ENCODE data around the gene RBMS1. TPM values are rescaled to one million over a fixed set of nuclear protein-coding genes. Genes with fewer than 3 reads are reported as not detected.
"Not testable (repeated sequence)": the region's sequence is repeated elsewhere in the genome, so short reads cannot be mapped to it uniquely, and the experiment has no call there.

Gene RBMS1
- total and polyA plus RNA-seq, 2 donors, result 39.8 to 53.7 TPM

DNA sequence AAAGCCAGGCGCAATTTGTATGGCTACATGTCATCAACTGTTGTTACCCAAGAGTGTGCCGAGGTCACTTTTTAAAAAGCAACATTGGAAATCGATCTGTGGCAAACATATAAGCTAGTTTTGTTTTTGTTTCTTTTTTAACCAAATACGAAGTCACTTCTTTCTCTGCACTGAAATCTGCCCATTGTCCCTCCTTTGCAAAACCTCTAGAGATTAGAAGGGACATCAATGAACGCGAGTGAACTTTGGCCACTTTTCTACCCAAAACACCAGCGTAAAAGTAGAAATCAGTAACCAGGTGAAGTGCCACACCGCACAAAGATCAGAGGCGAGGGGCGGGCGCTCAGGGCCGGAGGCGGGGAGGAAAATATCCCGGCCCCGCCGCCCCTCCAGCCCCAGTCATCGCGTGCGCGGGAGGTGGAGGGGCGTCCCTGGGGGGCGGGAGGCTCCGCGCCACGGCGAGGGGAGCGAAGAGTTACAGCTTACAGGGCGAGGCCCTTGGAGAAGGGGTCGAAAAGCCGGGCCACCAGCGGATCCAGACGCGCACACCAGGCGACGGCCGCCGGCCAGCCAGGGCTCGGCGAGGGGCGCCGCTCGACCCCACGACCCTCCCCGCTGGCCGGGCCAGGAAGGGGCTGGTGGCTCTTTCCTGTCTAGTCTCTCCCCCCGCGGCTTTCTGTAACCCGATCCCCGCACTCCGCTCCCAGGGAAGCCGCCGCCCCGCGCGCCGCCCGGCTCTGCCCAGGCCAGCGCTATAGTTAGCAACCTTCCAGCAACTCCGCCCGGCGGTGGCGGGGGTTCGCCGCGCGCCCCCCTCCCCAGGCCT is 993 bp downstream of the RBMS1 start:
- 4% methylated on average over 66 of the region's 66 CpGs for WGBS
- H3K4me3 ChIP-seq (ENCODE audit: low read length in 2 of 2), result peak overlapping the region; percentile 65 to 72
- peaks cover 0 to 7% of the 10 kb centered on the region in 2 donors for H3K4me1 ChIP-seq (ENCODE audit: control insufficient read depth in 2 of 2, insufficient read depth in 2 of 2, low read length in 2 of 2)
- H3K9me3 ChIP-seq (ENCODE audit: control insufficient read depth in 2 of 2, insufficient read depth in 1 of 2, low read length in 1 of 2), result no peaks in the 10 kb centered on the region
- H3K27me3 ChIP-seq (ENCODE audit: control insufficient read depth in 2 of 2, insufficient read depth in 1 of 2, low read length in 1 of 2), result peaks cover 0 to 11% of the 10 kb centered on the region in 2 donors
- peak overlapping the region; percentile 54 to 95 for H3K27ac ChIP-seq (ENCODE audit: low read depth in 1 of 2, low read length in 1 of 2)
- DNase-seq (ENCODE audit: low read depth in 6 of 9, low spot score in 9 of 9), result peak in 5 of 9 donors; percentile 23 to 60 (median 28)
- H3K36me3 ChIP-seq (ENCODE audit: control insufficient read depth in 2 of 2, insufficient read depth in 2 of 2, low read length in 1 of 2), result no peaks in the 10 kb centered on the region

- peak overlapping the region; percentile 48 to 54 for H3K27ac ChIP-seq (ENCODE audit: low read depth in 1 of 2, low read length in 1 of 2)
- peaks cover 0 to 11% of the 10 kb centered on the region in 2 donors for H3K27me3 ChIP-seq (ENCODE audit: control insufficient read depth in 2 of 2, insufficient read depth in 1 of 2, low read length in 1 of 2)
Measured at GRCh38 chr2:160491911-160492371, 1.7 kb downstream of the RBMS1 start.

GRCh38 chr2:160490733-160491685 is 2.6 kb downstream of the RBMS1 start:
- no peaks in the 10 kb centered on the region for H3K36me3 ChIP-seq (ENCODE audit: control insufficient read depth in 2 of 2, insufficient read depth in 2 of 2, low read length in 1 of 2)
- H3K27ac ChIP-seq (ENCODE audit: low read depth in 1 of 2, low read length in 1 of 2), result no peak overlapping the region
- no peak overlapping the region for H3K4me3 ChIP-seq (ENCODE audit: low read length in 2 of 2)
- DNase-seq (ENCODE audit: low read depth in 6 of 9, low spot score in 9 of 9), result no peak
- peaks cover 0 to 11% of the 10 kb centered on the region in 2 donors for H3K27me3 ChIP-seq (ENCODE audit: control insufficient read depth in 2 of 2, insufficient read depth in 1 of 2, low read length in 1 of 2)
- no peaks in the 10 kb centered on the region for H3K9me3 ChIP-seq (ENCODE audit: control insufficient read depth in 2 of 2, insufficient read depth in 1 of 2, low read length in 1 of 2)
- peaks cover 0 to 7% of the 10 kb centered on the region in 2 donors for H3K4me1 ChIP-seq (ENCODE audit: control insufficient read depth in 2 of 2, insufficient read depth in 2 of 2, low read length in 2 of 2)
- 95% methylated on average over 8 of the region's 8 CpGs for WGBS

More at GRCh38 chr2:160491911-160492371, 1.7 kb downstream of the RBMS1 start:
- no peaks in the 10 kb centered on the region for H3K9me3 ChIP-seq (ENCODE audit: control insufficient read depth in 2 of 2, insufficient read depth in 1 of 2, low read length in 1 of 2)
- 94% methylated on average over 10 of the region's 10 CpGs for WGBS
- peaks cover 0 to 7% of the 10 kb centered on the region in 2 donors for H3K4me1 ChIP-seq (ENCODE audit: control insufficient read depth in 2 of 2, insufficient read depth in 2 of 2, low read length in 2 of 2)
- no peaks in the 10 kb centered on the region for H3K36me3 ChIP-seq (ENCODE audit: control insufficient read depth in 2 of 2, insufficient read depth in 2 of 2, low read length in 1 of 2)
- DNase-seq (ENCODE audit: low read depth in 6 of 9, low spot score in 9 of 9), result no peak
- peak overlapping the region; percentile 65 to 72 for H3K4me3 ChIP-seq (ENCODE audit: low read length in 2 of 2)

GRCh38 chr2:160489111-160489510 is 4.5 kb downstream of the RBMS1 start:
- H3K27me3 ChIP-seq (ENCODE audit: control insufficient read depth in 2 of 2, insufficient read depth in 1 of 2, low read length in 1 of 2), result peaks cover 0 to 6% of the 10 kb centered on the region in 2 donors
- no peaks in the 10 kb centered on the region for H3K36me3 ChIP-seq (ENCODE audit: control insufficient read depth in 2 of 2, insufficient read depth in 2 of 2, low read length in 1 of 2)
- H3K4me1 ChIP-seq (ENCODE audit: control insufficient read depth in 2 of 2, insufficient read depth in 2 of 2, low read length in 2 of 2), result peaks cover 0 to 7% of the 10 kb centered on the region in 2 donors
- H3K4me3 ChIP-seq (ENCODE audit: low read length in 2 of 2), result no peak overlapping the region
- H3K9me3 ChIP-seq (ENCODE audit: control insufficient read depth in 2 of 2, insufficient read depth in 1 of 2, low read length in 1 of 2), result no peaks in the 10 kb centered on the region
- WGBS, result 97% methylated on average over 1 of the region's 1 CpG
- no peak for DNase-seq (ENCODE audit: low read depth in 6 of 9, low spot score in 9 of 9)
- H3K27ac ChIP-seq (ENCODE audit: low read depth in 1 of 2, low read length in 1 of 2), result no peak overlapping the region

GRCh38 chr2:160488289-160488688 is 5.3 kb downstream of the RBMS1 start:
- H3K27ac ChIP-seq (ENCODE audit: low read depth in 1 of 2, low read length in 1 of 2); H3K4me3 ChIP-seq (ENCODE audit: low read length in 2 of 2); H3K9me3 ChIP-seq (ENCODE audit: control insufficient read depth in 2 of 2, insufficient read depth in 1 of 2, low read length in 1 of 2); DNase-seq (ENCODE audit: low read depth in 6 of 9, low spot score in 9 of 9); H3K27me3 ChIP-seq (ENCODE audit: control insufficient read depth in 2 of 2, insufficient read depth in 1 of 2, low read length in 1 of 2); H3K36me3 ChIP-seq (ENCODE audit: control insufficient read depth in 2 of 2, insufficient read depth in 2 of 2, low read length in 1 of 2); H3K4me1 ChIP-seq (ENCODE audit: control insufficient read depth in 2 of 2, insufficient read depth in 2 of 2, low read length in 2 of 2): not testable (repeated sequence)
- 82% methylated on average over 12 of the region's 12 CpGs for WGBS

DNA sequence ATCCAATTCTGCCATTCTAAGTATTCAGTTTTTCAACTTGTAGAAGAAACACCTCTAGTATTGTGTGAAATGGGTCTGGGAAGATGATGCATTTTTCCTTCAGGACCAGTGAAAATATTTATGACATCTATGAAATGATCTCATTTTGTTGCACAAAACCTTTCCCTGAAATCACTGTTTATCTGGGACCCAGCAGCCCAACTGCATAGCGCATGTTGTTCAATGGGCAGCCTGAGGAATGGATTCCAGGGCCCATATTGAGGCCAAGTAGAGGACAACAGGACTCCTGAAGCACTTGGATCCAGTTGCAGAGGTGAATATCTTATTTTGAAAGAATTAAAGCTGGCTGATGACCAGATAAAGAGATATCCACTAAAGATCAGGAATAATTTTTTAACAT is 7.3 kb downstream of the RBMS1 start:
- Histone ChIP-seq H3K9me3 (ENCODE audit: control insufficient read depth in 2 of 2, insufficient read depth in 1 of 2, low read length in 1 of 2) (no peaks in the 10 kb centered on the region), H3K27ac (ENCODE audit: low read depth in 1 of 2, low read length in 1 of 2) (no peak overlapping the region), H3K4me1 (ENCODE audit: control insufficient read depth in 2 of 2, insufficient read depth in 2 of 2, low read length in 2 of 2) (peaks cover 2 to 8% of the 10 kb centered on the region in 2 donors), H3K27me3 (ENCODE audit: control insufficient read depth in 2 of 2, insufficient read depth in 1 of 2, low read length in 1 of 2) (no peaks in the 10 kb centered on the region), H3K4me3 (ENCODE audit: low read length in 2 of 2) (no peak overlapping the region), H3K36me3 (ENCODE audit: control insufficient read depth in 2 of 2, insufficient read depth in 2 of 2, low read length in 1 of 2) (no peaks in the 10 kb centered on the region)
- no peak for DNase-seq (ENCODE audit: low read depth in 6 of 9, low spot score in 9 of 9)
- 99% methylated on average over 1 of the region's 1 CpG for WGBS

DNA sequence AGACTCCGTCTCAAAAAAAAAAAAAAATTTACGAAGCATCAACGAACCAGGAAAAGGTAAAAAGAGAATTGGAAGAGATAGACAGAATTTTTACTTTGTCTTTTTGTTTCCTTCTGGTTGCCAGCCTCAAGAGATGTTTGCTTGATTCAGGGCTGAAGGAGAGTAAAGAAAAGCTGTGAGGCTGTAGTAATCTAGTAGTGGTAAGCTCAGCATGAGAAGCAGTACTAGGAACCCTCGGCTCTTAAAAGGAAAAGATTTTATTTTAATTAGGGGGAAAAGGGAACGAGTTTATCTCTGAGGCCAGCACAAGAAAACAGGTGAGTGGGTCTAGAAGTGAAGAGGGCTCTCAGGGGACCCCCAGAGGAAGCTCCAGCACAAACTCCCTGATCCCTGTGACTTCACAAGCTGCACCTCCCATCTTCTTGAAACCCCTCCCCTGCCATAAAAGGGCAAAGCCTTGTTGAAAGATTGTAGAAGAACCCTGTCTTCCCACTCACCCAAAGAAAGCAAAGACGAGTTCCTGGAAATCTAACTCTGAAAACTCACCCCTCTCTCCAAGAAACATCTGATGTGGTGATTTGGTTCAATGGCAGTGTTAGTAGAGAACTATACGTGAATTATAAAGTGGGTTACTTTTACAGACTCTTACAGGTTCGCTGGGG is 8.6 kb downstream of the RBMS1 start:
- no peak overlapping the region for H3K4me3 ChIP-seq (ENCODE audit: low read length in 2 of 2)
- peaks cover 2 to 8% of the 10 kb centered on the region in 2 donors for H3K4me1 ChIP-seq (ENCODE audit: control insufficient read depth in 2 of 2, insufficient read depth in 2 of 2, low read length in 2 of 2)
- DNase-seq (ENCODE audit: low read depth in 6 of 9, low spot score in 9 of 9), result peak in 2 of 9 donors; percentile 22 to 53
- H3K9me3 ChIP-seq (ENCODE audit: control insufficient read depth in 2 of 2, insufficient read depth in 1 of 2, low read length in 1 of 2), result no peaks in the 10 kb centered on the region
- WGBS, result 76% methylated on average over 8 of the region's 8 CpGs
- no peaks in the 10 kb centered on the region for H3K27me3 ChIP-seq (ENCODE audit: control insufficient read depth in 2 of 2, insufficient read depth in 1 of 2, low read length in 1 of 2)
- H3K27ac ChIP-seq (ENCODE audit: low read depth in 1 of 2, low read length in 1 of 2), result peak overlapping the region; percentile 47 to 66
- H3K36me3 ChIP-seq (ENCODE audit: control insufficient read depth in 2 of 2, insufficient read depth in 2 of 2, low read length in 1 of 2), result no peaks in the 10 kb centered on the region

DNA sequence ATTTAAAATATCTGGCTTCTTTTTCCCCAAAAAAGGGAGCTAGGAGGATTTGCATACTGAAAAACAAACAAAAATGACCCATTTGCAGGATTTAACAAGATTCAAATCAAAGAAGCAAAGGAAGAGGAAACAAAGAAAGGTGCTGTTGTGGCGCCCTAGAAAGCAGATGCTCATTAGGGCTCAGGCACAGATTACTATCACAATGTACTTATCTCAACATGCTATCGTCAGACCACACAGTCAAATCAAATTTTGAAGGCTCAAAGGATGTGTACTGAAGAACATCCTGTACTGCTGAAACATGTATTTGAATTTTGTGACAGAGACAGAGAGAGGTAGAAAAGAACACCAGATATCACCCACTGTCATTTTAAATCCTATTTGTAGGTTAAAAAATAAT is 10.9 kb downstream of the RBMS1 start:
- Histone ChIP-seq H3K9me3 (ENCODE audit: control insufficient read depth in 2 of 2, insufficient read depth in 1 of 2, low read length in 1 of 2) (no peaks in the 10 kb centered on the region), H3K36me3 (ENCODE audit: control insufficient read depth in 2 of 2, insufficient read depth in 2 of 2, low read length in 1 of 2) (no peaks in the 10 kb centered on the region), H3K4me3 (ENCODE audit: low read length in 2 of 2) (no peak overlapping the region), H3K27ac (ENCODE audit: low read depth in 1 of 2, low read length in 1 of 2) (peak overlapping the region in 1 of 2 donors; percentile 46), H3K4me1 (ENCODE audit: control insufficient read depth in 2 of 2, insufficient read depth in 2 of 2, low read length in 2 of 2) (peaks cover 2 to 8% of the 10 kb centered on the region in 2 donors), H3K27me3 (ENCODE audit: control insufficient read depth in 2 of 2, insufficient read depth in 1 of 2, low read length in 1 of 2) (no peaks in the 10 kb centered on the region)
- WGBS, result 9% methylated on average over 2 of the region's 2 CpGs
- peak in 8 of 9 donors; percentile 36 to 87 (median 60) for DNase-seq (ENCODE audit: low read depth in 6 of 9, low spot score in 9 of 9)

All from thymus (tissue), 11 donors.